GM23338 (cell line): Measurements from ENCODE around the gene GAS6. TPM values are rescaled to one million over a fixed set of nuclear protein-coding genes. Genes with fewer than 3 reads are reported as not detected.

ENCODE experiments used
- ATAC-seq: fragments of 200-7000 bp; cut with Tn5 transposase; 3 replicates; pipeline ENCODE4 v1.9.1; 2020
- DNase-seq: peaks from one replicate; pipeline ENCODE4 v3.0.0-alpha.2; 2015; ENCODE audit warnings: low spot score
- H2AFZ ChIP-seq: fragments of 200-600 bp; sonication (generic); 2 replicates; pipeline ENCODE4 v1.8.0; 2016; ENCODE audit warnings: antibody characterized with exemption, mild to moderate bottlenecking, moderate library complexity
- H3F3A ChIP-seq: fragments of 200-600 bp; sonication (generic); replicated peaks from 2 replicates; pipeline ENCODE4 v1.8.0; 2017; ENCODE audit warnings: antibody characterized with exemption, mixed run types, low read depth
- H3K27ac ChIP-seq: fragments of 200-600 bp; sonication (generic); 2 replicates; pipeline ENCODE4 v1.6.1; 2016; ENCODE audit warnings: low read depth
- H3K27me3 ChIP-seq: fragments of 200-600 bp; sonication (generic); 2 replicates; pipeline ENCODE4 v1.8.0; 2016; ENCODE audit warnings: mild to moderate bottlenecking, mixed run types, moderate library complexity; ENCODE audit not compliant: insufficient read depth
- H3K36me3 ChIP-seq: fragments of 200-600 bp; sonication (generic); 2 replicates; pipeline ENCODE4 v1.8.0; 2016; ENCODE audit warnings: mild to moderate bottlenecking; ENCODE audit not compliant: insufficient read depth
- H3K4me1 ChIP-seq: fragments of 200-600 bp; sonication (generic); 2 replicates; pipeline ENCODE4 v1.8.0; 2016; ENCODE audit warnings: mild to moderate bottlenecking, moderate library complexity; ENCODE audit not compliant: insufficient read depth
- H3K4me2 ChIP-seq: fragments of 200-600 bp; sonication (generic); 2 replicates; pipeline ENCODE4 v1.7.1; 2017; ENCODE audit warnings: mixed run types
- H3K4me3 ChIP-seq: fragments of 200-600 bp; sonication (generic); 2 replicates; pipeline ENCODE4 v1.6.1; 2016; ENCODE audit warnings: mixed run types
- H3K79me2 ChIP-seq: fragments of 200-600 bp; sonication (generic); replicated peaks from 2 replicates; pipeline ENCODE4 v1.8.0; 2017; ENCODE audit warnings: mild to moderate bottlenecking; ENCODE audit not compliant: insufficient read depth
- H3K9me2 ChIP-seq: fragments of 200-600 bp; sonication (generic); 2 replicates; pipeline ENCODE4 v1.8.0; 2017; ENCODE audit not compliant: insufficient read depth
- H4K20me1 ChIP-seq: fragments of 200-600 bp; sonication (generic); replicated peaks from 2 replicates; pipeline ENCODE4 v1.8.0; 2017; ENCODE audit warnings: mild to moderate bottlenecking; ENCODE audit not compliant: insufficient read depth
- H3K27ac Mint-ChIP-seq: 2 replicates; pipeline ENCODE4 v1.8.0; 2020; ENCODE audit warnings: inconsistent platforms, mild to moderate bottlenecking, moderate library complexity, mixed read lengths
- H3K27me3 Mint-ChIP-seq: 3 replicates; pipeline ENCODE4 v1.8.0; 2022; ENCODE audit warnings: low read depth, mild to moderate bottlenecking, moderate library complexity, mixed read lengths, inconsistent platforms; ENCODE audit not compliant: insufficient read depth, poor library complexity
- H3K36me3 Mint-ChIP-seq: 3 replicates; pipeline ENCODE4 v1.8.0; 2021; ENCODE audit warnings: low read depth, mild to moderate bottlenecking, inconsistent platforms, moderate library complexity, mixed read lengths
- H3K4me1 Mint-ChIP-seq: 3 replicates; pipeline ENCODE4 v1.8.0; 2020; ENCODE audit warnings: mild to moderate bottlenecking, inconsistent platforms, mixed read lengths
- H3K4me3 Mint-ChIP-seq: 3 replicates; pipeline ENCODE4 v1.8.0; 2021; ENCODE audit warnings: moderate library complexity, mild to moderate bottlenecking, inconsistent platforms, mixed read lengths
- H3K9me3 Mint-ChIP-seq: 3 replicates; pipeline ENCODE4 v1.8.0; 2020; ENCODE audit warnings: moderate library complexity, mild to moderate bottlenecking, inconsistent platforms, mixed read lengths
- CREB1 ChIP-seq: fragments of 250-450 bp; sonication (Bioruptor Pico); IDR thresholded peaks from 2 replicates; pipeline ENCODE4 v1.5.0; 2020; ENCODE audit warnings: low read depth, mild to moderate bottlenecking, moderate library complexity
- EZH2 ChIP-seq: fragments of 200-600 bp; sonication (generic); IDR thresholded peaks from one replicate; pipeline ENCODE4 v1.8.0; 2017; ENCODE audit warnings: antibody characterized with exemption, mild to moderate bottlenecking, low read depth; ENCODE audit not compliant: unreplicated experiment
- EZH2phosphoT487 ChIP-seq: fragments of 200-600 bp; sonication (generic); IDR thresholded peaks from one replicate; pipeline ENCODE4 v1.8.1; 2018; ENCODE audit warnings: antibody characterized with exemption; ENCODE audit not compliant: unreplicated experiment
- POLR2AphosphoS5 ChIP-seq: IDR thresholded peaks from 2 replicates; pipeline ENCODE4 v1.6.1; 2016; ENCODE audit warnings: antibody characterized with exemption, low read depth
- REST ChIP-seq: IDR thresholded peaks from one replicate; pipeline ENCODE4 v1.6.1; 2018; ENCODE audit warnings: antibody characterized with exemption; ENCODE audit not compliant: unreplicated experiment
- ZNF114 ChIP-seq: fragments of 250-450 bp; sonication (Bioruptor Pico); IDR thresholded peaks from 2 replicates; pipeline ENCODE4 v1.5.0; 2020; ENCODE audit warnings: mild to moderate bottlenecking, moderate library complexity
- ZNF462 ChIP-seq: fragments of 250-450 bp; sonication (Bioruptor Pico); IDR thresholded peaks from 2 replicates; pipeline ENCODE4 v1.5.0; 2020; ENCODE audit warnings: mild to moderate bottlenecking, moderate library complexity
- polyA plus RNA-seq: library from polyadenylated mRNA; unstranded; fragments of >200 nt; fragmentation: Nextera tagmentation; extraction: Ambion mirVana; gene quantifications from 2 replicates; pipeline ENCODE4 v1.2.1, GENCODE V29; 2016
- total RNA-seq: library from RNA; depleted of rRNA; stranded (reverse); fragments of >200 nt; shearing (Covaris generic); gene quantifications from 2 replicates; pipeline ENCODE4 v1.2.3, GENCODE V29; 2014
- TF ChIP-seq, protein P1 (sequence below): IDR thresholded peaks from 2 replicates; pipeline ENCODE4 v1.6.1; 2016; ENCODE audit warnings: antibody characterized with exemption

Gene GAS6
- total and polyA plus RNA-seq, 2 experiments from 2014 or later, result 7.9 to 21.2 TPM

DNA sequence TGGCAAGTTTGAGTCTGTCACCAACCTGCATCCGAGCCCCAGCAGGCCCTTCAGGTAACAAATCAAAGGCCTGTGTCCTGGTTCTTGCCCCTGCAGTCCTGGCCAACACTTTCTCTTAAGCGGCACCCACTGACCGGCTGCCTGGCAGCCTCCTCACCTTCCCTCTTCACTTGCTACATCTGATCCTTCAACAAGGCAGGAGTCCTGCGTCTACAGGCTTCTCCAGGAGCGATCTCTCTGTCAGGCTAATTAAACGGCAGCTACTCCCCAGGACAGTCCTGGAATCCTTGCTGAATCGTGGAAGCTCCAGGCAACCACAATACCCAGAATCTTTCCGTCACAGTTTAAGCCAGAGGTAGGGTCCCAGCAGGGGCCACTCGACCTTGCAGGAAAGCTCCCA lies 41.1 kb upstream of the GAS6 start:
- no peak for TF ChIP-seq CREB1
- TF ChIP-seq, protein P1, sequence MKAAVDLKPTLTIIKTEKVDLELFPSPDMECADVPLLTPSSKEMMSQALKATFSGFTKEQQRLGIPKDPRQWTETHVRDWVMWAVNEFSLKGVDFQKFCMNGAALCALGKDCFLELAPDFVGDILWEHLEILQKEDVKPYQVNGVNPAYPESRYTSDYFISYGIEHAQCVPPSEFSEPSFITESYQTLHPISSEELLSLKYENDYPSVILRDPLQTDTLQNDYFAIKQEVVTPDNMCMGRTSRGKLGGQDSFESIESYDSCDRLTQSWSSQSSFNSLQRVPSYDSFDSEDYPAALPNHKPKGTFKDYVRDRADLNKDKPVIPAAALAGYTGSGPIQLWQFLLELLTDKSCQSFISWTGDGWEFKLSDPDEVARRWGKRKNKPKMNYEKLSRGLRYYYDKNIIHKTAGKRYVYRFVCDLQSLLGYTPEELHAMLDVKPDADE, result no peak
- no peak for TF ChIP-seq REST
- TF ChIP-seq ZNF114 (CRISPR knock-in tag), result no peak
- TF ChIP-seq POLR2AphosphoS5, result no peak
- TF ChIP-seq ZNF462 (CRISPR knock-in tag), result no peak
- no peak for TF ChIP-seq EZH2phosphoT487
- TF ChIP-seq EZH2, result no peak
- H3K27ac Mint-ChIP-seq, result no peak overlapping the region

More for the DNA sequence above, 41.1 kb upstream of the GAS6 start:
- Histone ChIP-seq H3K4me2 (no peak overlapping the region), H3K4me3 (no peak overlapping the region), H3K79me2 (no peaks in the 10 kb centered on the region), H3K36me3 (no peaks in the 10 kb centered on the region), H3K9me2 (no peaks in the 10 kb centered on the region), H3F3A (no peaks in the 10 kb centered on the region), H3K27ac (no peak overlapping the region), H2AFZ (no peak overlapping the region), H3K27me3 (no peaks in the 10 kb centered on the region), H4K20me1 (no peaks in the 10 kb centered on the region), H3K4me1 (no peaks in the 10 kb centered on the region)
- ATAC-seq, result no peak
- Mint-ChIP-seq H3K4me1 (peaks cover 13% of the 10 kb centered on the region), H3K4me3 (no peak overlapping the region), H3K27me3 (peaks cover 7% of the 10 kb centered on the region), H3K9me3 (peaks cover 3% of the 10 kb centered on the region; the same call in 1 of the 3 replicates), H3K36me3 (no peaks in the 10 kb centered on the region)
- no peak for DNase-seq
